ENCODE results near the gene USH2A. TPM values are rescaled to one million over a fixed set of nuclear protein-coding genes. Genes with fewer than 3 reads are reported as not detected.

The USH2A gene
- polyA plus RNA-seq, 1 of the 3 experiments (the other 2 are of a cell fraction) = under 0.01 TPM

GRCh38 chr1:216356945-216357344, 66.3 kb downstream of the USH2A start:
- Histone ChIP-seq H3K36me3 (replicated peaks in 1 of 2; ENCODE audit: control insufficient read depth in 1 of 2, insufficient read depth in 2 of 2, low read length in 1 of 2) (no peaks in the 10 kb centered on the region), H3F3A (replicated peaks; ENCODE audit: insufficient read depth) (no peaks in the 10 kb centered on the region), H3K4me2 (no peak overlapping the region), H3K4me3 (ENCODE audit: low read depth in 2 of 2, low read length in 1 of 2) (no peak overlapping the region), H3K27me3 (ENCODE audit: insufficient read depth) (no peaks in the 10 kb centered on the region), H2AFZ (ENCODE audit: low read depth) (no peak overlapping the region), H3K79me2 (ENCODE audit: insufficient read depth) (no peaks in the 10 kb centered on the region), H3K9me2 (no peaks in the 10 kb centered on the region), H3K4me1 (ENCODE audit: control insufficient read depth in 1 of 2, insufficient read depth in 2 of 2, low read depth in 1 of 2, low read length in 1 of 2) (no peaks in the 10 kb centered on the region), H4K20me1 (ENCODE audit: insufficient read depth) (no peaks in the 10 kb centered on the region), H3K9me3 (no peaks in the 10 kb centered on the region), H3K9ac (no peak overlapping the region), H3K27ac (ENCODE audit: low read depth in 2 of 2, low read length in 1 of 2) (no peak overlapping the region)
- TF ChIP-seq, protein P1, sequence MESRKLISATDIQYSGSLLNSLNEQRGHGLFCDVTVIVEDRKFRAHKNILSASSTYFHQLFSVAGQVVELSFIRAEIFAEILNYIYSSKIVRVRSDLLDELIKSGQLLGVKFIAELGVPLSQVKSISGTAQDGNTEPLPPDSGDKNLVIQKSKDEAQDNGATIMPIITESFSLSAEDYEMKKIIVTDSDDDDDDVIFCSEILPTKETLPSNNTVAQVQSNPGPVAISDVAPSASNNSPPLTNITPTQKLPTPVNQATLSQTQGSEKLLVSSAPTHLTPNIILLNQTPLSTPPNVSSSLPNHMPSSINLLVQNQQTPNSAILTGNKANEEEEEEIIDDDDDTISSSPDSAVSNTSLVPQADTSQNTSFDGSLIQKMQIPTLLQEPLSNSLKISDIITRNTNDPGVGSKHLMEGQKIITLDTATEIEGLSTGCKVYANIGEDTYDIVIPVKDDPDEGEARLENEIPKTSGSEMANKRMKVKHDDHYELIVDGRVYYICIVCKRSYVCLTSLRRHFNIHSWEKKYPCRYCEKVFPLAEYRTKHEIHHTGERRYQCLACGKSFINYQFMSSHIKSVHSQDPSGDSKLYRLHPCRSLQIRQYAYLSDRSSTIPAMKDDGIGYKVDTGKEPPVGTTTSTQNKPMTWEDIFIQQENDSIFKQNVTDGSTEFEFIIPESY (IDR thresholded peaks at IDR 0.05; ENCODE audit: borderline replicate concordance, low read depth) = no peak
- no peak for TF ChIP-seq GATA2 (CRISPR knock-in tag; IDR thresholded peaks at IDR 0.05)
- no peak for TF ChIP-seq TEAD4 (IDR thresholded peaks at IDR 0.05; ENCODE audit: borderline replicate concordance, insufficient read depth)
- TF ChIP-seq POLR2AphosphoS5 (IDR thresholded peaks at IDR 0.05; ENCODE audit: low read depth, low read length) = no peak
- no peak for TF ChIP-seq SMC3 (IDR thresholded peaks at IDR 0.05; ENCODE audit: low read depth, low read length)
- TF ChIP-seq, protein P2, sequence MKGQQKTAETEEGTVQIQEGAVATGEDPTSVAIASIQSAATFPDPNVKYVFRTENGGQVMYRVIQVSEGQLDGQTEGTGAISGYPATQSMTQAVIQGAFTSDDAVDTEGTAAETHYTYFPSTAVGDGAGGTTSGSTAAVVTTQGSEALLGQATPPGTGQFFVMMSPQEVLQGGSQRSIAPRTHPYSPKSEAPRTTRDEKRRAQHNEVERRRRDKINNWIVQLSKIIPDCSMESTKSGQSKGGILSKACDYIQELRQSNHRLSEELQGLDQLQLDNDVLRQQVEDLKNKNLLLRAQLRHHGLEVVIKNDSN (IDR thresholded peaks at IDR 0.05; ENCODE audit: borderline replicate concordance, low read depth) = no peak
- TF ChIP-seq FOXJ3 (CRISPR knock-in tag; IDR thresholded peaks at IDR 0.05) = no peak
- no peak for TF ChIP-seq RCOR1 (IDR thresholded peaks at IDR 0.05; ENCODE audit: low read length)
- no peak for TF ChIP-seq EP300 (IDR thresholded peaks at IDR 0.05; ENCODE audit: borderline replicate concordance in 1 of 2, low read depth in 1 of 2, low read length in 1 of 2)
- TF ChIP-seq RFX5 (IDR thresholded peaks at IDR 0.05; ENCODE audit: low read length) = no peak
- no peak for TF ChIP-seq USF2 (IDR thresholded peaks at IDR 0.05; ENCODE audit: borderline replicate concordance, low read depth, low read length)
- no peak for TF ChIP-seq CHD2 (IDR thresholded peaks at IDR 0.05; ENCODE audit: low read length, partially characterized antibody)
- TF ChIP-seq, protein P3, sequence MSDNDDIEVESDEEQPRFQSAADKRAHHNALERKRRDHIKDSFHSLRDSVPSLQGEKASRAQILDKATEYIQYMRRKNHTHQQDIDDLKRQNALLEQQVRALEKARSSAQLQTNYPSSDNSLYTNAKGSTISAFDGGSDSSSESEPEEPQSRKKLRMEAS (IDR thresholded peaks at IDR 0.05; ENCODE audit: low read depth) = no peak
- POLR2A ChIA-PET = no interaction called here
- WGBS (ENCODE audit: low lambda C conversion rate) = 62% methylated on average over 2 of the region's 2 CpGs
- CTCF ChIA-PET = interaction anchor here (1.2 kb wide), 1 partner anchor 8 kb away, joined by 3 read pairs; no protein-coding TSS in a partner anchor
- DNase-seq = no peak

- no peaks in the 10 kb centered on the region for H3K9me3 ChIP-seq
- WGBS (ENCODE audit: low lambda C conversion rate) = 33% methylated on average over 1 of the region's 1 CpG
- no peaks in the 10 kb centered on the region; a peak in 1 of 4 replicates for H3K4me1 ChIP-seq (ENCODE audit: control insufficient read depth in 1 of 2, insufficient read depth in 2 of 2, low read depth in 1 of 2, low read length in 1 of 2)
- no peak overlapping the region for H2AFZ ChIP-seq (ENCODE audit: low read depth)
- no peak overlapping the region for H3K27ac ChIP-seq (ENCODE audit: low read depth in 2 of 2, low read length in 1 of 2)
- H3F3A ChIP-seq (replicated peaks; ENCODE audit: insufficient read depth) = no peaks in the 10 kb centered on the region
- no peak for DNase-seq
- no peaks in the 10 kb centered on the region for H3K36me3 ChIP-seq (replicated peaks in 1 of 2; ENCODE audit: control insufficient read depth in 1 of 2, insufficient read depth in 2 of 2, low read length in 1 of 2)
- no peak overlapping the region for H3K4me2 ChIP-seq
- H3K79me2 ChIP-seq (ENCODE audit: insufficient read depth) = no peaks in the 10 kb centered on the region
- H3K9ac ChIP-seq = no peak overlapping the region
- H4K20me1 ChIP-seq (ENCODE audit: insufficient read depth) = no peaks in the 10 kb centered on the region
- no peak overlapping the region for H3K4me3 ChIP-seq (ENCODE audit: low read depth in 2 of 2, low read length in 1 of 2)
- ChIA-PET POLR2A (no interaction called here), CTCF (no interaction called here)
- no peaks in the 10 kb centered on the region for H3K9me2 ChIP-seq
- H3K27me3 ChIP-seq (ENCODE audit: insufficient read depth) = no peaks in the 10 kb centered on the region
- TF ChIP-seq, protein P3 (IDR thresholded peaks at IDR 0.05; ENCODE audit: low read depth) = no peak
- TF ChIP-seq RAD21 (IDR thresholded peaks at IDR 0.05; ENCODE audit: low read length) (no peak), SIN3A (IDR thresholded peaks at IDR 0.05; ENCODE audit: borderline replicate concordance, low read depth, low read length) (no peak), JUND (IDR thresholded peaks at IDR 0.05) (no peak), CHD2 (IDR thresholded peaks at IDR 0.05; ENCODE audit: low read length, partially characterized antibody) (no peak), MEF2A (IDR thresholded peaks at IDR 0.05; ENCODE audit: borderline replicate concordance, low read depth) (no peak), TAF1 (IDR thresholded peaks at IDR 0.05; ENCODE audit: borderline replicate concordance, low read depth, low read length) (no peak), USF2 (IDR thresholded peaks at IDR 0.05; ENCODE audit: borderline replicate concordance, low read depth, low read length) (no peak), ELF1 (IDR thresholded peaks at IDR 0.05) (no peak), YY1 (IDR thresholded peaks at IDR 0.05; ENCODE audit: low read depth) (no peak), POLR2AphosphoS5 (IDR thresholded peaks at IDR 0.05; ENCODE audit: low read depth, low read length) (no peak)
- TF ChIP-seq, protein P2 (IDR thresholded peaks at IDR 0.05; ENCODE audit: borderline replicate concordance, low read depth) = no peak
Observed at GRCh38 chr1:216350186-216350585, 73.1 kb downstream of the USH2A start.
